HEK293 (cell line): ENCODE results near the gene PTPRH.

Experiments used
- ATF2 ChIP-seq: fragments of 450-650 bp; formaldehyde crosslinking; IDR thresholded peaks from 2 replicates; pipeline ENCODE4 v1.5.1; 2016; ENCODE audit warnings: missing biosample characterization, missing genetic modification characterization, low read depth
- BCL11A ChIP-seq: fragments of 450-650 bp; formaldehyde crosslinking; IDR thresholded peaks from 2 replicates; pipeline ENCODE4 v1.5.1; 2016; ENCODE audit warnings: low read depth, missing biosample characterization, missing genetic modification characterization
- BCL6B ChIP-seq: fragments of 450-650 bp; formaldehyde crosslinking; IDR thresholded peaks from 2 replicates; pipeline ENCODE4 v1.5.1; 2017; ENCODE audit warnings: missing biosample characterization, missing genetic modification characterization
- GLIS2 ChIP-seq: fragments of 450-650 bp; formaldehyde crosslinking; IDR thresholded peaks from 2 replicates; pipeline ENCODE4 v1.5.1; 2016; ENCODE audit warnings: missing biosample characterization, missing genetic modification characterization
- HOXA7 ChIP-seq: sonication (generic); formaldehyde crosslinking; IDR thresholded peaks from 2 replicates; pipeline ENCODE4 v1.8.1; 2022; ENCODE audit warnings: missing genetic modification reagents, borderline replicate concordance
- PRDM2 ChIP-seq: fragments of 450-650 bp; formaldehyde crosslinking; IDR thresholded peaks from 2 replicates; pipeline ENCODE4 v1.5.1; 2016; ENCODE audit warnings: missing biosample characterization, missing genetic modification characterization, borderline replicate concordance
- REST ChIP-seq: fragments of 450-650 bp; formaldehyde crosslinking; IDR thresholded peaks from 2 replicates; pipeline ENCODE4 v1.5.1; 2016; ENCODE audit warnings: missing biosample characterization, missing genetic modification characterization
- SETDB1 ChIP-seq: IDR thresholded peaks from one replicate; pipeline ENCODE4 v1.6.1; 2017; ENCODE audit warnings: mild to moderate bottlenecking, low read length, moderate library complexity, mixed read lengths; ENCODE audit not compliant: insufficient read length
- SP3 ChIP-seq: fragments of 450-650 bp; formaldehyde crosslinking; IDR thresholded peaks from 2 replicates; pipeline ENCODE4 v1.5.1; 2016; ENCODE audit warnings: missing biosample characterization, missing genetic modification characterization
- YY1 ChIP-seq: fragments of 450-650 bp; formaldehyde crosslinking; IDR thresholded peaks from 2 replicates; pipeline ENCODE4 v1.5.1; 2018; ENCODE audit warnings: missing biosample characterization, missing genetic modification characterization
- ZBTB7A ChIP-seq: fragments of 450-650 bp; formaldehyde crosslinking; IDR thresholded peaks from 2 replicates; pipeline ENCODE4 v1.5.1; 2016; ENCODE audit warnings: low read depth, missing biosample characterization, missing genetic modification characterization
- ZNF10 ChIP-seq: fragments of 450-650 bp; formaldehyde crosslinking; IDR thresholded peaks from 2 replicates; pipeline ENCODE4 v1.5.1; 2017; ENCODE audit warnings: missing biosample characterization, missing genetic modification characterization
- ZNF114 ChIP-seq: fragments of 450-650 bp; formaldehyde crosslinking; IDR thresholded peaks from 2 replicates; pipeline ENCODE4 v1.5.0; 2017; ENCODE audit warnings: missing biosample characterization, missing genetic modification characterization
- ZNF184 ChIP-seq: fragments of 450-650 bp; IDR thresholded peaks from 2 replicates; pipeline ENCODE4 v1.5.1; 2018; ENCODE audit warnings: missing biosample characterization, mild to moderate bottlenecking, missing genetic modification characterization
- ZNF19 ChIP-seq: fragments of 450-650 bp; formaldehyde crosslinking; IDR thresholded peaks from 2 replicates; pipeline ENCODE4; 2016; ENCODE audit warnings: missing biosample characterization, missing genetic modification characterization, low read depth
- ZNF202 ChIP-seq: fragments of 450-650 bp; formaldehyde crosslinking; IDR thresholded peaks from 2 replicates; pipeline ENCODE4 v1.5.1; 2016; ENCODE audit warnings: missing biosample characterization, missing genetic modification characterization, borderline replicate concordance
- ZNF280D ChIP-seq: fragments of 450-650 bp; formaldehyde crosslinking; IDR thresholded peaks from 2 replicates; pipeline ENCODE4 v1.5.1; 2016; ENCODE audit warnings: missing biosample characterization, missing genetic modification characterization
- ZNF350 ChIP-seq: fragments of 450-650 bp; formaldehyde crosslinking; IDR thresholded peaks from 2 replicates; pipeline ENCODE4 v1.5.0; 2017; ENCODE audit warnings: missing biosample characterization, mild to moderate bottlenecking, missing genetic modification characterization
- ZNF423 ChIP-seq: fragments of 450-650 bp; formaldehyde crosslinking; IDR thresholded peaks from 2 replicates; pipeline ENCODE4 v1.5.1; 2016; ENCODE audit warnings: missing biosample characterization, missing genetic modification characterization
- ZNF626 ChIP-seq: fragments of 450-650 bp; sonication (Bioruptor Pico); formaldehyde crosslinking; IDR thresholded peaks from 2 replicates; pipeline ENCODE4 v1.5.1; 2018; ENCODE audit warnings: missing biosample characterization, missing genetic modification characterization, inconsistent platforms
- ZNF792 ChIP-seq: fragments of 450-650 bp; formaldehyde crosslinking; IDR thresholded peaks from 2 replicates; pipeline ENCODE4 v1.5.1; 2016; ENCODE audit warnings: missing biosample characterization, missing genetic modification characterization
- ZSCAN16 ChIP-seq: fragments of 450-650 bp; formaldehyde crosslinking; IDR thresholded peaks from 2 replicates; pipeline ENCODE4 v1.5.1; 2016; ENCODE audit warnings: missing biosample characterization, missing genetic modification characterization
- ZSCAN5A ChIP-seq: fragments of 450-650 bp; formaldehyde crosslinking; IDR thresholded peaks from 2 replicates; pipeline ENCODE4 v1.5.1; 2016; ENCODE audit warnings: missing biosample characterization, missing genetic modification characterization

PTPRH gene

GRCh38 chr19:55173714-55174409 lies 35.4 kb downstream of the PTPRH start (continued):
- TF ChIP-seq PRDM2 (no peak), ZSCAN16 (tag by site-specific recombination) (no peak), ZNF626 (tag by site-specific recombination) (no peak), ZNF423 (tag by site-specific recombination) (no peak), ZNF280D (no peak), YY1 (no peak), ZBTB7A (tag by site-specific recombination) (no peak), ZSCAN5A (no peak), SETDB1 (no peak), ZNF184 (tag by site-specific recombination) (no peak), ZNF350 (tag by site-specific recombination) (no peak), ZNF202 (no peak), HOXA7 (CRISPR knock-in tag) (no peak), BCL6B (no peak), ZNF114 (tag by site-specific recombination) (no peak), ZNF10 (tag by site-specific recombination) (peak; percentile 89), SP3 (tag by site-specific recombination) (peak; percentile 80), REST (no peak), BCL11A (tag by site-specific recombination) (no peak), ATF2 (tag by site-specific recombination) (no peak), ZNF19 (tag by site-specific recombination) (no peak), GLIS2 (peak; percentile 67), ZNF792 (no peak)
